Lower lobe of right lung (tissue), 2 donors: Measurements from ENCODE around the gene SEPHS2. TPM values are rescaled to one million over a fixed set of nuclear protein-coding genes. Genes with fewer than 3 reads are reported as not detected.

Source experiments
- ATAC-seq, 2 donors: fragments of 200-7000 bp; cut with Tn5 transposase; one replicate each; pipeline ENCODE4 v1.9.1; 2020 to 2022; ENCODE audit warnings: mild to moderate bottlenecking in 2 of 2, moderate library complexity in 2 of 2
- DNase-seq: peaks from one replicate; pipeline ENCODE4 v3.0.0-alpha.2; 2020
- H3K27ac ChIP-seq: fragments of 200-600 bp; one replicate; pipeline ENCODE4 v1.8.0; 2022
- H3K27me3 ChIP-seq: fragments of 200-600 bp; one replicate; pipeline ENCODE4 v1.8.0; 2022; ENCODE audit warnings: low read depth
- H3K36me3 ChIP-seq: fragments of 200-600 bp; one replicate; pipeline ENCODE4 v1.8.0; 2022; ENCODE audit warnings: mild to moderate bottlenecking
- H3K4me1 ChIP-seq: fragments of 200-600 bp; one replicate; pipeline ENCODE4 v1.8.0; 2022
- H3K4me3 ChIP-seq: fragments of 200-600 bp; one replicate; pipeline ENCODE4 v1.8.0; 2022; ENCODE audit warnings: mild to moderate bottlenecking
- H3K9me3 ChIP-seq: fragments of 200-600 bp; one replicate; pipeline ENCODE4 v1.8.0; 2022
- intact Hi-C: fragments of 100-400 bp; cut with DNase I; formaldehyde crosslinking; loops from one replicate; pipeline ENCODE4 v1.11.0; 2022
- long read RNA-seq: library from polyadenylated mRNA; unstranded; transcript quantifications from one replicate; pipeline ENCODE4 v2.0.0, GENCODE V29; 2021
- total RNA-seq: library from RNA; stranded (reverse); fragmentation: NEBNext Ultra II Directional; extraction: Animal tissue kit (Norgen Biotek cat#: 25700); gene quantifications from one replicate; pipeline ENCODE4 v1.2.1, GENCODE V29; 2021
- TF ChIP-seq, protein P1 (sequence below): fragments of 200-600 bp; IDR thresholded peaks from one replicate; pipeline ENCODE4 v1.8.0; 2022; ENCODE audit warnings: antibody characterized with exemption, mild to moderate bottlenecking
- donor health status: DM: no; HTN: yes; CAD: no; lungs with severe emphysema.

SEPHS2 gene, protein sequence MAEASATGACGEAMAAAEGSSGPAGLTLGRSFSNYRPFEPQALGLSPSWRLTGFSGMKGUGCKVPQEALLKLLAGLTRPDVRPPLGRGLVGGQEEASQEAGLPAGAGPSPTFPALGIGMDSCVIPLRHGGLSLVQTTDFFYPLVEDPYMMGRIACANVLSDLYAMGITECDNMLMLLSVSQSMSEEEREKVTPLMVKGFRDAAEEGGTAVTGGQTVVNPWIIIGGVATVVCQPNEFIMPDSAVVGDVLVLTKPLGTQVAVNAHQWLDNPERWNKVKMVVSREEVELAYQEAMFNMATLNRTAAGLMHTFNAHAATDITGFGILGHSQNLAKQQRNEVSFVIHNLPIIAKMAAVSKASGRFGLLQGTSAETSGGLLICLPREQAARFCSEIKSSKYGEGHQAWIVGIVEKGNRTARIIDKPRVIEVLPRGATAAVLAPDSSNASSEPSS
- total RNA-seq, result 54.6 TPM
- long read RNA-seq, transcript SEPHS2-201 (1 exons, 2,551 nt), result major isoform, 207 of 208 reads
- long read RNA-seq, partial matches to known transcripts, result 0 of 208 reads
- long read RNA-seq, other reads (novel, unspliced or antisense), result 1 of 208 reads

DNA sequence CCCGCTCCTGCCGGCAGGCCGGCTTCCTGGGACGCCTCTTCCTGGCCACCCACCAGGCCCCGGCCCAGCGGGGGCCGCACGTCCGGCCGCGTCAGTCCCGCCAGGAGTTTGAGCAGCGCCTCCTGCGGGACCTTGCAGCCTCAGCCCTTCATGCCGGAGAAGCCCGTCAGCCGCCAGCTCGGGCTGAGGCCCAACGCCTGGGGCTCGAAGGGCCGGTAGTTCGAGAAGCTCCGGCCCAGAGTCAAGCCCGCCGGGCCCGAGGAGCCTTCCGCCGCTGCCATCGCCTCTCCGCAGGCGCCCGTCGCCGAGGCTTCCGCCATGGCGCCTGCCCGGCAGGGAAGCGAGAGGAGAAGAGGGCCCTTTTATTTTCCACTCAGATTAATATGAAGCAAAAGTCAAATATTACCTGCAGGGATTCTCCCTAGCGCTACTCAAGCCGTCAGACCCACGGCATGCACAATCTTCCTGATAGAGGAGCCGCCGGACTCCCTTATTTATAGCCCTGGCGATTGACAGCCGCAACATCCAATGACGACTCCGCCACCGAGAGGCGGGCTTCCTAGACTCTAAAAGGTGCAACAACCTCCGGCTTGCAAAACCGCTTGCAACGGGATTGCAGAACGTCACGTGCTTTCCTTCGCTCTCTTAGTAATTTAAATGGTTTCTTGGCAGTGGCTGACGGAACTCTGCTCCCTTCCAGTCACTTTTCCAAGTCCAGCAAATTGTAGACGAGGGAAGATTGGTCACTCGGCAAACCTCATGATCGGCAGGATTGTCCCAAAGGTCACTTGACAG is at the start of gene SEPHS2:
Gene SEPHS2, minus strand, starts transcription at position 467 of the 795 bp plus-strand sequence. Its CDS starts 147 bp downstream, at position 320.
- Histone ChIP-seq H3K27me3 (no peaks in the 10 kb centered on the region), H3K9me3 (no peaks in the 10 kb centered on the region), H3K4me1 (peaks cover 30% of the 10 kb centered on the region), H3K27ac (peak within 1 kb of the TSS; percentile 96), H3K4me3 (peak within 1 kb of the TSS; percentile 85), H3K36me3 (peaks cover 17% of the 10 kb centered on the region)
- TF ChIP-seq, protein P1, sequence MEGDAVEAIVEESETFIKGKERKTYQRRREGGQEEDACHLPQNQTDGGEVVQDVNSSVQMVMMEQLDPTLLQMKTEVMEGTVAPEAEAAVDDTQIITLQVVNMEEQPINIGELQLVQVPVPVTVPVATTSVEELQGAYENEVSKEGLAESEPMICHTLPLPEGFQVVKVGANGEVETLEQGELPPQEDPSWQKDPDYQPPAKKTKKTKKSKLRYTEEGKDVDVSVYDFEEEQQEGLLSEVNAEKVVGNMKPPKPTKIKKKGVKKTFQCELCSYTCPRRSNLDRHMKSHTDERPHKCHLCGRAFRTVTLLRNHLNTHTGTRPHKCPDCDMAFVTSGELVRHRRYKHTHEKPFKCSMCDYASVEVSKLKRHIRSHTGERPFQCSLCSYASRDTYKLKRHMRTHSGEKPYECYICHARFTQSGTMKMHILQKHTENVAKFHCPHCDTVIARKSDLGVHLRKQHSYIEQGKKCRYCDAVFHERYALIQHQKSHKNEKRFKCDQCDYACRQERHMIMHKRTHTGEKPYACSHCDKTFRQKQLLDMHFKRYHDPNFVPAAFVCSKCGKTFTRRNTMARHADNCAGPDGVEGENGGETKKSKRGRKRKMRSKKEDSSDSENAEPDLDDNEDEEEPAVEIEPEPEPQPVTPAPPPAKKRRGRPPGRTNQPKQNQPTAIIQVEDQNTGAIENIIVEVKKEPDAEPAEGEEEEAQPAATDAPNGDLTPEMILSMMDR, result peak; percentile 50
- DNase-seq, result peak; percentile 99
- intact Hi-C loops, result no loop called here
- ATAC-seq, result peak; percentile 97 to 98

DNA sequence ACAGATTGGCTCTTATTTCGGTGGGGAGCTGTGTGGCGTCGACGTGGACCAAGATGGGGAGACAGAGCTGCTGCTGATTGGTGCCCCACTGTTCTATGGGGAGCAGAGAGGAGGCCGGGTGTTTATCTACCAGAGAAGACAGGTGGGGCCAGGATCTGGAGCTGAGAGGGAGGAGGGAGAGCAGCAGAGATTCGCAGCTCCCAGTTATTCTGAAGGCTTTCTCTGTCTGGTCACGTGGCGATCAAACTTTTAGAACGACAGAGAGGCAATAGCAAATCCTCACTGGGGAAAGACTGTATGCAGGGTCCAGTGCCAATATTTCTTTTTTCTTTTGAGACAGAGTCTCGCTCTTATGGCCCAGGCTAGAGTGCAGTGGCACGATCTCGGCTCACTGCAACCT is 49.0 kb upstream of the SEPHS2 start:
- TF ChIP-seq, protein P1, result no peak
- no peak overlapping the region for H3K27ac ChIP-seq
- H3K4me3 ChIP-seq, result no peak overlapping the region
- H3K36me3 ChIP-seq, result peaks cover 34% of the 10 kb centered on the region
- DNase-seq (no peak), ATAC-seq (no peak)
- no peaks in the 10 kb centered on the region for H3K27me3 ChIP-seq
- no peaks in the 10 kb centered on the region for H3K9me3 ChIP-seq
- intact Hi-C loops, result no loop called here
- peaks cover 5% of the 10 kb centered on the region for H3K4me1 ChIP-seq

DNA sequence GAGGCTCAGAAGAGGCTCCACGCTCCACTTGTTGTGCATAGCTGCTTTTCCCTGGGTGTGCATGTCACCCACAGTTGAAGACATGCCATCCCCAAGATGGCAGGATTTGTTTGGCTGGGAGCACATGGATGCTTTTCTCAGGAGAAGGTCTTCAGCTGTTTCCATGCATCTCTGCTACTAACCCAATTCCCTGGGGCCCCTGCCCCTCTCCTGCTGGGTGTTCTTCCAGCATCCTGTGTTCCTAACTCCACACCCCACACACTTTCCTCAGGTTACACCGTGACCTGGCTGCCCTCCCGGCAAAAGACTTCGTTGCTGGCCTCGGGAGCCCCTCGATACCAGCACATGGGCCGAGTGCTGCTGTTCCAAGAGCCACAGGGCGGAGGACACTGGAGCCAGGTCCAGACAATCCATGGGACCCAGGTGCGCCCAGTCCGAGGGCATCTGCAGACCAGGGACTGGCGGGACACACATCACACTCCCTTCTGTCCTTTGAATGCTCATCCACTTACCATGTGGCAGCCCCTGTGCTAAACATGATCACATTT is 48.3 kb upstream of the SEPHS2 start:
- Histone ChIP-seq H3K4me1 (peaks cover 7% of the 10 kb centered on the region), H3K9me3 (no peaks in the 10 kb centered on the region), H3K27ac (no peak overlapping the region), H3K4me3 (no peak overlapping the region), H3K36me3 (peaks cover 37% of the 10 kb centered on the region), H3K27me3 (no peaks in the 10 kb centered on the region)
- DNase-seq, result no peak
- intact Hi-C loops, result no loop called here
- ATAC-seq, result no peak
- TF ChIP-seq, protein P1, result no peak

DNA sequence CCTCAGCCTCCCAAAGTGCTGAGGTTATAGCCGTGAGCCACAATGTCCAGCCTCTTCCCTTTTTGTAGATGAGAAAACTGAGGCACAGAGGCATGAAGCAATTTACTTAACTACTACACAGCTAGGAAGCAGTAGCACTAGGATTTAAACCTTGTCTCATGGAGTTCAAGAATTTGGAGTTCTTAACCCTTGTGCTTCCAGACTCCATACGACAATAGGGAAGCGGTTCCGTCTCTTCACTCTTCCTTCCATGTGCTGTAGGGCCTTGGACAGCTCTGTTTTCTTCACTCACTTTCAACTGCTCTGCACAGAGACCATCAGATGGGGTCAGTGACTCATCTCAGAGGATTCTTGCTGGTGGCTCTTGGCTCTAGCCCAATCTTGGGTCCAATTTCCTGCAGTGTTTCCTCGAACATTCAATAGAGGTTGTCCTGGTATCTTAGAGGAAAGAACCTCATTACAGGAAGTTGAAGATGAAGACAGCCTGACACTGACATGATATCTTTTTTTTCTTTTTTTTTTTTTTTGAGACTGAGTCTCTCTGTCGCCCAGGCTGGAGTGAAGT is 46.2 kb upstream of the SEPHS2 start:
- Histone ChIP-seq H3K4me1 (peaks cover 12% of the 10 kb centered on the region), H3K36me3 (peaks cover 44% of the 10 kb centered on the region), H3K27me3 (no peaks in the 10 kb centered on the region), H3K9me3 (no peaks in the 10 kb centered on the region), H3K4me3 (no peak overlapping the region), H3K27ac (no peak overlapping the region)
- peak in 1 of 2 donors; percentile 24 for ATAC-seq
- no peak for DNase-seq
- TF ChIP-seq, protein P1, result no peak
- intact Hi-C loops, result no loop called here

DNA sequence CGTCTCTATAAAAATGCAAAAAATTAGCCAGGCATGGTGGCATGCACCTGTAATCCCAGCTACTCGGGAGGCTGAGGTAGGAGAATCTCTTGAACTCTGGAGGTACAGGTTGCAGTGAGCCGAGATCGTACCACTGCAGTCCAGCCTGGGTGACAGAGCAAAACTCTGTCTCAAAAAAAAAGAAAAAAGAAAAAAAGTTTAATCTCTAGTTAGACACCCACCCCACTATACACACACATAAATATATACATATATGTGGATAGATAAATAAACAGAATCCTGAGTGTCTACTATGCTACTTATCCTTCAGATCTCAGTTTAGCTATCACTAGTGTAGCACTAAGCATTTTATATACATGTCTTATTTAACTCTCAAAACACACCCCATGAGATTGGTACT is 45.6 kb upstream of the SEPHS2 start:
- no peak for DNase-seq
- TF ChIP-seq, protein P1, result no peak
- peaks cover 12% of the 10 kb centered on the region for H3K4me1 ChIP-seq
- H3K27me3 ChIP-seq, result no peaks in the 10 kb centered on the region
- H3K36me3 ChIP-seq, result peaks cover 47% of the 10 kb centered on the region
- no peaks in the 10 kb centered on the region for H3K9me3 ChIP-seq
- H3K4me3 ChIP-seq, result no peak overlapping the region
- no peak for ATAC-seq
- intact Hi-C loops, result no loop called here
- no peak overlapping the region for H3K27ac ChIP-seq
